Right lobe of liver (tissue), 6 donors: ENCODE data around the gene LY86. TPM values are rescaled to one million over a fixed set of nuclear protein-coding genes. Genes with fewer than 3 reads are reported as not detected.

Experiments used
- ATAC-seq, 4 donors: fragments of 200-7000 bp; cut with Tn5 transposase; one replicate each; pipeline ENCODE4 v1.9.1; 2020; ENCODE audit warnings: mild to moderate bottlenecking in 4 of 4, moderate library complexity in 4 of 4
- DNase-seq, 3 donors: peaks; one replicate each; pipeline ENCODE4 v3.0.0-alpha.2; 2020
- H3K27ac ChIP-seq, 3 donors: fragments of 200-600 bp; one replicate each; pipeline ENCODE4 v1.8.0; 2022
- H3K27me3 ChIP-seq, 2 donors: fragments of 200-600 bp; one replicate each; pipeline ENCODE4 v1.8.0; 2022
- H3K36me3 ChIP-seq, 4 donors: fragments of 200-600 bp; sonication (generic) in 1 of 4; one replicate each; pipeline versions ENCODE4 v1.5.1 to v1.8.0; 2017 to 2022; ENCODE audit warnings: control low read depth in 1 of 4
- H3K4me1 ChIP-seq, 4 donors: fragments of 200-600 bp; sonication (generic) in 1 of 4; one replicate each; pipeline versions ENCODE4 v1.5.1 to v1.8.0; 2017 to 2022; ENCODE audit warnings: control low read depth in 1 of 4
- H3K4me3 ChIP-seq, 3 donors: fragments of 200-600 bp; one replicate each; pipeline ENCODE4 v1.8.0; 2022
- H3K9me3 ChIP-seq, 4 donors: fragments of 200-600 bp; sonication (generic) in 1 of 4; one replicate each; pipeline versions ENCODE4 v1.5.1 to v1.8.0; 2017 to 2022; ENCODE audit warnings: control low read depth in 1 of 4
- CTCF ChIP-seq, 4 donors: fragments of 200-600 bp in 3 of 4; fragments of 450-650 bp in 1 of 4; IDR thresholded peaks; one replicate each; pipeline versions ENCODE4 v1.5.1 to v1.8.0; 2016 to 2022; ENCODE audit warnings: antibody characterized with exemption in 4 of 4, mild to moderate bottlenecking in 2 of 4
- POLR2A ChIP-seq: fragments of 450-650 bp; IDR thresholded peaks from one replicate; pipeline ENCODE4 v1.6.1; 2017; ENCODE audit warnings: antibody characterized with exemption, mild to moderate bottlenecking
- WGBS: methylation state at CpG from one replicate; pipeline ENCODE4 v1.1.6; 2018; ENCODE audit warnings: low coverage, low lambda C conversion rate; ENCODE audit not compliant: insufficient coverage; ENCODE audit errors: missing lambda C conversion rate; 5-methylcytosine and 5-hydroxymethylcytosine counted together
- intact Hi-C, 2 donors: fragments of 100-400 bp; cut with DNase I; formaldehyde crosslinking; loops; one replicate each; pipeline versions ENCODE4 v1.11.2 to v1.14.1; 2022
- total RNA-seq, 6 experiments: library from RNA; depleted of rRNA in 2 of 6; stranded (reverse); fragments of >200 nt in 2 of 6; fragmentation: NEBNext Ultra II Directional in 3 of 6; extraction: Animal tissue kit (Norgen Biotek cat#: 25700) in 3 of 6; gene quantifications; one replicate each; pipeline versions ENCODE4 v1.1.0 to v1.2.4, GENCODE V29; 2016 to 2023
- donor health status: DM: no; HTN: yes; CAD: no.
- donor health status: DM: no; HTN: no; CAD: no.
- donor health status: DM: no; HTN: no; CAD: no.
- donor health status: DM: no; HTN: yes; CAD: no.
- donor health status: DM: no; HTN: yes; CAD: no.

LY86 gene
- total RNA-seq, 6 experiments from 2014 or later = 1.2 to 4.3 (median 2.4) TPM

- no peak overlapping the region for H3K27ac ChIP-seq
- WGBS = 56% methylated on average over 5 of the region's 12 CpGs
Observed at GRCh38 chr6:6685249-6686040, 96.9 kb downstream of the LY86 start.

GRCh38 chr6:6686176-6686575 lies 97.7 kb downstream of the LY86 start:
- peak overlapping the region; percentile 38 to 72 (median 56) for H3K27ac ChIP-seq
- no peaks in the 10 kb centered on the region for H3K36me3 ChIP-seq
- intact Hi-C loops = no loop called here
- no peaks in the 10 kb centered on the region for H3K9me3 ChIP-seq
- ATAC-seq = no peak
- WGBS = 83% methylated on average over 6 of the region's 7 CpGs
- DNase-seq = peak in 1 of 3 donors; percentile 39
- peak overlapping the region; percentile 15 to 53 (median 41) for H3K4me3 ChIP-seq
- peaks cover 0 to 67% (median 16%) of the 10 kb centered on the region in 4 donors for H3K4me1 ChIP-seq
- TF ChIP-seq CTCF (IDR thresholded peaks at IDR 0.05) (no peak), POLR2A (no peak)
- H3K27me3 ChIP-seq = no peaks in the 10 kb centered on the region

More at GRCh38 chr6:6685249-6686040, 96.9 kb downstream of the LY86 start:
- Histone ChIP-seq H3K36me3 (no peaks in the 10 kb centered on the region), H3K4me3 (no peak overlapping the region), H3K4me1 (peaks cover 0 to 69% (median 18%) of the 10 kb centered on the region in 4 donors), H3K27me3 (no peaks in the 10 kb centered on the region), H3K9me3 (no peaks in the 10 kb centered on the region)
- TF ChIP-seq POLR2A = no peak
- TF ChIP-seq CTCF (IDR thresholded peaks at IDR 0.05) = no peak
- ATAC-seq = no peak
- intact Hi-C loops = no loop called here
- DNase-seq = peak in 1 of 3 donors; percentile 44

GRCh38 chr6:6686748-6687601 lies 98.5 kb downstream of the LY86 start:
- DNase-seq = peak; percentile 99 to 100 (median 100)
- H3K9me3 ChIP-seq = no peaks in the 10 kb centered on the region
- peak; percentile 88 to 94 (median 92) for ATAC-seq
- H3K36me3 ChIP-seq = no peaks in the 10 kb centered on the region
- peak overlapping the region; percentile 67 to 86 (median 75) for H3K27ac ChIP-seq
- TF ChIP-seq POLR2A (peak; percentile 73), CTCF (IDR thresholded peaks at IDR 0.05) (peak in 1 of 4 donors; percentile 8)
- H3K4me3 ChIP-seq = peak overlapping the region; percentile 15 to 53 (median 41)
- H3K27me3 ChIP-seq = no peaks in the 10 kb centered on the region
- 21% methylated on average over 26 of the region's 26 CpGs for WGBS
- H3K4me1 ChIP-seq = peaks cover 0 to 65% (median 16%) of the 10 kb centered on the region in 4 donors
- intact Hi-C loops = no loop called here

- H3K36me3 ChIP-seq = no peaks in the 10 kb centered on the region
- intact Hi-C loops = no loop called here
- DNase-seq = peak in 1 of 3 donors; percentile 63
- H3K4me1 ChIP-seq = peaks cover 0 to 53% (median 14%) of the 10 kb centered on the region in 4 donors
- no peaks in the 10 kb centered on the region for H3K9me3 ChIP-seq
- peak; percentile 4 to 42 (median 21) for ATAC-seq
- 0% methylated on average over 1 of the region's 1 CpG for WGBS
- H3K27ac ChIP-seq = peak overlapping the region; percentile 67 to 86 (median 75)
- H3K4me3 ChIP-seq = peak overlapping the region in 2 of 3 donors; percentile 28 to 44
- no peak for TF ChIP-seq CTCF (IDR thresholded peaks at IDR 0.05)
- no peak for TF ChIP-seq POLR2A
- no peaks in the 10 kb centered on the region for H3K27me3 ChIP-seq
Observed at GRCh38 chr6:6688283-6688682, 99.8 kb downstream of the LY86 start.
